ENCODE results near the gene COL23A1. TPM values are rescaled to one million over a fixed set of nuclear protein-coding genes. Genes with fewer than 3 reads are reported as not detected.

The COL23A1 gene
- total RNA-seq, 2 donors from 2014 or later: not detected

DNA sequence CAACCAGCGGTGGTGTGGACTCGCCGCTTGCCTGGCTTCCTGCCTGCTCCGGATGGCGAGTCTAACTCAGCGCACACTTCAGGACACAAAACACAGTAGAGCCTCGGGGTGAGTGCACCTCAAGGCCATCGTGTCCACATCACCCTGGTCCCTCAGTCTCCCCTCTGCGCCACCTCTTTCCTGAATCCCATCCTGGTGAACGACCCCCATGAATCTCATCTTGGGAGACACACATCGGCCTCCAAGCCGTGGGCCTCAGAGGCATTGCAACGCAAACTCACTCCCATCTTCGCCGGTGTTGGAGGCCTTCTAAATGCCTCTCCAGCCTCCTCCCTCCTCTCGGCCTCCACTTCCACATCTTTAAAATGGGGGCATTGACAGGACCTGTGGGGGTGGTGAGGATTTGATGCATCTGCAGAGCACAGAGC, 124.3 kb downstream of the COL23A1 start:
- peaks cover 2% of the 10 kb centered on the region for H3K36me3 Mint-ChIP-seq (ENCODE audit: low read depth)

DNA sequence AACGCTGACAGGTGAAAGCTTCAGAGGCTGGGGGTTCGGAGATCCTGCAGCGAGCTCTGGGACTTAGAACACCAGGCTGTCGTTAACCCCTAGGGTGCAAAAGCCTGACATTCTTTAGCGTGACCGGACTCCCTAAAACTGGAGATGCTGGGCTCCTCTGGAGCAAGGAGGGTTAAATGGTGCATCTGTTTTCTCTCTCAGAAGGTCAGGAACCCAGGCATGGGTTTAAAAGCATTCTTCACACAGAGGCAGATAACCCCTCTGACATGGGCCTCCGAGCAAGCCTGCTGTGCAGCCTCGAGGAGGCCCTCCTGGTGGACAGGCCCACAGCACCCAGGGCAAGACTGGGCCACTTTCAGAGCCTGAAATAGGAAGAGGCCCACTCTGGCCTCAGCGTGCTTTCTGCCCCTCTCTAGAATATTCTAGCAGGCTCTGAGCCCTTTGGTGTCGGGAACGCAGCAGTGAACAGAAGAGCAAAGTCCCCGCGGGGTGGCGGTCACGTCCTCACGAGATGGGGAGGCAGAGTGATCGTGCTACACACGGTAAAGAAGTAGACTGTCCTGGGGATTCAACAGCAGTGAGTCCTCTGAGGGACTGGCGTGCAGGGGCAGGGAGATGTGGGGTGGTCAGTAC, 124.8 kb downstream of the COL23A1 start:
- peaks cover 2% of the 10 kb centered on the region for H3K36me3 Mint-ChIP-seq (ENCODE audit: low read depth)
- H3K4me1 Mint-ChIP-seq: no peaks in the 10 kb centered on the region
- H3K9me3 ChIP-seq (ENCODE audit: control insufficient read depth, low read length, poor library complexity, severe bottlenecking): no peaks in the 10 kb centered on the region
- H3K4me3 Mint-ChIP-seq: no peak overlapping the region
- no peak overlapping the region for H3K27ac Mint-ChIP-seq
- ATAC-seq: no peak
- H3K27me3 Mint-ChIP-seq: peaks cover 53% of the 10 kb centered on the region
- no peak for DNase-seq

More for the DNA sequence above, 124.3 kb downstream of the COL23A1 start:
- DNase-seq (no peak), ATAC-seq (no peak)
- H3K9me3 ChIP-seq (ENCODE audit: control insufficient read depth, low read length, poor library complexity, severe bottlenecking): no peaks in the 10 kb centered on the region
- no peaks in the 10 kb centered on the region for H3K4me1 Mint-ChIP-seq
- H3K27ac Mint-ChIP-seq: no peak overlapping the region
- H3K4me3 Mint-ChIP-seq: no peak overlapping the region
- peaks cover 54% of the 10 kb centered on the region for H3K27me3 Mint-ChIP-seq

DNA sequence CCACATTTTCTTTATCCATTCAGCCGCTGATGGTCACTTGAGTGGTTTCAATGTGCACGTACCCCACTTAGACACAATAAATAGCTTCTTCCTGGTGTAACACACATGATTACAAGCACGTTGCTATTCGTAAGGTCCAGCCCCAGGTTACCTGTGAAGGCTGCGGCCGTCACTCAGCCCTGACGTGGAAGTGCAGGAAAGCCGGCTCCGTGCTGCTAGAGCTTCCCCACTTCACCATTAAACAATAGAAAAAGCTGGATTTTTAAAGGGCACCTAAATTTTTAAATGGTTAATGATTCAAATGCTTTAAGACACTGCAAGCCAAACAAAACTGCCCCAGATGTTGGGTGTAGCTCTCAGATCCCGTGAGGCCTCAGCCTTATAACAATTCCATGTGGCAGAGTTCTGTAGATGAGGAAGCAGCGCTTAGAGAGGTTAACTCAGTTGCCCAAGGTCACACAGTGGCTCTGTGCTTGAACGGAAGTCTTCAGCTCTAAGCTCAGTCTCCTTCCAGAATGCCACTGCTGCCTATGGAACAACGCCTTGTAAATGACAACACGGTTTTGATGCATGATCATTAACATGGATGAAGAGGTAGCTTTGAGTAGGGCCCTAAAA, 125.7 kb downstream of the COL23A1 start:
- H3K4me1 Mint-ChIP-seq: no peaks in the 10 kb centered on the region
- no peaks in the 10 kb centered on the region for H3K9me3 ChIP-seq (ENCODE audit: control insufficient read depth, low read length, poor library complexity, severe bottlenecking)
- no peak for DNase-seq
- H3K27me3 Mint-ChIP-seq: peaks cover 45% of the 10 kb centered on the region
- ATAC-seq: no peak
- no peak overlapping the region for H3K27ac Mint-ChIP-seq
- H3K4me3 Mint-ChIP-seq: no peak overlapping the region
- H3K36me3 Mint-ChIP-seq (ENCODE audit: low read depth): peaks cover 2% of the 10 kb centered on the region

DNA sequence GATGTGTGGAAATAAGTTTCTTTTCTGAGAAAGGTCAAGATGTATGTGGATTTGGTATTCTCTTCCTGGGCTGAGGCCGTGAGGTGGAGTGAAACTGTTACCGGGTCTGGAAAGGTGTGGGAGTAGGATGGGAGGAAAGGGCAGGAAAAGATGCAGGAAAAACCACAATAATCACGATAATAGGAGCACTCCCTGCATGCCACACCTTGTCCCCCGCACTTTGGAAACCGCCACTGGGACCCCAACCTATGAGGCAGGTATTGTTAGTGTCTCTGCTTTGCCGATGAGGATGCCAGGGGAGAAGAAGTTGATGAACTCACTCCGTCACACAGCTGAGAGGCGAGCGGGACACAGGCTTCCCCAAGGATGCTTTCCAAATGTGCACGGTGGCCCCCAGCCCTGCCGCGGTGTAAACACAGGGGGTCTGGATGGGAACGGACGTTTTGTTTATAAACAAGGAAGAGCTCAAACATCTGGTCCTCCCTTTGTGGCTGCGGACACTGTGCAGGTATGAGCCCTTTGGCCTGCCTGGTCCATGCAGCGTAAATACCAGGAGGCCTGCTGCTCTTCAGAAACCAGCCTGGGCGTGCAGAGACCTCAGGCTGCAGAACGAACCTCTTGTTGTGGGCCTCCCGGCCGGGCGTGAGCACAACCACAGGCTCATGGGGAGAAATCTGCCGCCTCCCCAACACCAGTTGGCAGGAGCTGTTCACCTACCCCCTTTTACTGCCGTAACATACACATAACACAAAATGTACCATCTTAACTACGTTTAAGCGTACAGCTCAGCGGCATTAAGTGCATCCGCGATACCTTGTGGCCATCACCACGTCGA, 126.7 kb downstream of the COL23A1 start:
- no peak for DNase-seq
- Mint-ChIP-seq H3K4me1 (no peaks in the 10 kb centered on the region), H3K27me3 (peaks cover 35% of the 10 kb centered on the region), H3K27ac (no peak overlapping the region), H3K36me3 (ENCODE audit: low read depth) (peaks cover 2% of the 10 kb centered on the region), H3K4me3 (no peak overlapping the region)
- ATAC-seq: no peak
- H3K9me3 ChIP-seq (ENCODE audit: control insufficient read depth, low read length, poor library complexity, severe bottlenecking): no peaks in the 10 kb centered on the region

DNA sequence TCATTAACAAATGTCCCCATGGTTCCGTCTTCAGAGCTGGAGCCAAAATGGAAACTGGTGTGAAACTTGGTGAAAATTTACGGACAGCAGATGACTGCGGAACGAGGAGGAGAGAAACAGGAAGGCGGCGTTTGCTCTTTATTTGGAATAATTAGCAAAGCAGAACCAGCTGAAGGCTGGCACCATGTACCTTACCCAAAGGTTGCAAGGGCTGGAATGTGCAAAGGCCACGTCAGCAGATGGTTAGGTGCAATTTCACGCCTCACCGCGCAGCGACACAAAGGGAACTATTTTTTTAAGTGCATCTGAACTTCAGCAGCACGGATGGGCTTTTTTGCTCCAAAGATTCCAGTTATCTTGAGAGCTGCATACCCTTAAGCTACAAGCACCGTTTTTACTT, 127.4 kb downstream of the COL23A1 start:
- H3K4me1 Mint-ChIP-seq: no peaks in the 10 kb centered on the region
- DNase-seq: no peak
- no peak overlapping the region for H3K4me3 Mint-ChIP-seq
- no peaks in the 10 kb centered on the region for H3K9me3 ChIP-seq (ENCODE audit: control insufficient read depth, low read length, poor library complexity, severe bottlenecking)
- peaks cover 33% of the 10 kb centered on the region for H3K27me3 Mint-ChIP-seq
- H3K27ac Mint-ChIP-seq: no peak overlapping the region
- peaks cover 2% of the 10 kb centered on the region for H3K36me3 Mint-ChIP-seq (ENCODE audit: low read depth)
- no peak for ATAC-seq

DNA sequence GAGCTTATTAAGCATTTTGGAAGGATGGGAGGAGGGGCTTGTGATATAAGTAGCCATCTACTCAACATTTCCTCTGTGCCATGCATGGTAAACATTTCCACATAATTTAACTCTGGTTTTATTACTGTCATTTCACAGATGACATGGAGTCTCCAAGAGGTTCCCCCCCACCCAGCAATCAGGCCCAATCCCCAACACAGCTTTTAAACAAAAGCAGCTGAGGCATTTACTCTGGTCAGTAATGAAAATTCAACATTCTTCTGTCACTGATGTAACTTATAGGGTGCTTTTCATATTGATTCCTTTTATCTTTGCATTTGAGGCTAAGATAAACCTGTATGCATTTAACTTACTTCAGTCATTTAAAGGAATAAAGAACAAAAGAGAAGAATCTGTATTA, 128.1 kb downstream of the COL23A1 start:
- DNase-seq (no peak), ATAC-seq (no peak)
- no peaks in the 10 kb centered on the region for H3K4me1 Mint-ChIP-seq
- no peaks in the 10 kb centered on the region for H3K9me3 ChIP-seq (ENCODE audit: control insufficient read depth, low read length, poor library complexity, severe bottlenecking)
- no peak overlapping the region for H3K4me3 Mint-ChIP-seq
- H3K27ac Mint-ChIP-seq: no peak overlapping the region
- H3K36me3 Mint-ChIP-seq (ENCODE audit: low read depth): peaks cover 2% of the 10 kb centered on the region
- H3K27me3 Mint-ChIP-seq: peaks cover 26% of the 10 kb centered on the region

DNA sequence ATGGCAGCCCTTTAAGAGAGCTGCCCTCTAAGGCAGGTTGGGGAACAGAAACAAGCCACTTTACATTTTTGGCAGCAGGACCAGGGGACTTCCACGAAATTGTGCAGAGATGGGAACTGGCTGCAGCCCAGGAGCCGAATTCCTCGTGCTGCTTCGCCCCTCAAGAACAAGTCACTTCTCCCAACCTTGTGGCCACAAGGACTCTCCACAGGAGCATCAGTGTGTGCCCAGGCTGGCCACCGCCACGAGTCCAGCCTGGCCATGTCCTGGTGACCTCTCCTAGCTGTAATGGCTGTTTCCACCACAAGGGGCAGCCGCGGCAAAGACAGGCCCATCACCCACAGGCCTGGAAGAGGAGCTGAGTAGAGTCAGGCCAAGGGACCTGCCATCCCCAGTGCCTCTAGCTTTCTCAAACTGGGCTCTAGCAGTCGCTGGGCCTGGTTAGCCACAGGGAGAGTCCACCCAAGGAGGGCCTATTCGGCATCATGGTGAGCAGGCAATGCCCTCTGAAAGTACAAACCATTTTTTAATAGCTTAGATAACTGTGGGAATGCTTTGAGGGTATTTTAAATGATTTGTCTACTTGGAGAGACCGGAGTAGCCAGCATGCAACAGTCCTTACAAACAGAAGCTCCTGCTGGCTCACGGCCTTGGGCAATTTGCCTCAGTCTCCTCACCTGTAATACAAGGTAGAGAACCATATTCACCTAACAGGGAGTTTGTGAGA, 129.0 kb downstream of the COL23A1 start:
- no peaks in the 10 kb centered on the region for H3K9me3 ChIP-seq (ENCODE audit: control insufficient read depth, low read length, poor library complexity, severe bottlenecking)
- DNase-seq: peak in 1 of 3 donors; percentile 15
- Mint-ChIP-seq H3K4me1 (no peaks in the 10 kb centered on the region), H3K27me3 (peaks cover 25% of the 10 kb centered on the region), H3K27ac (no peak overlapping the region), H3K36me3 (ENCODE audit: low read depth) (peaks cover 2% of the 10 kb centered on the region), H3K4me3 (no peak overlapping the region)
- no peak for ATAC-seq

DNA sequence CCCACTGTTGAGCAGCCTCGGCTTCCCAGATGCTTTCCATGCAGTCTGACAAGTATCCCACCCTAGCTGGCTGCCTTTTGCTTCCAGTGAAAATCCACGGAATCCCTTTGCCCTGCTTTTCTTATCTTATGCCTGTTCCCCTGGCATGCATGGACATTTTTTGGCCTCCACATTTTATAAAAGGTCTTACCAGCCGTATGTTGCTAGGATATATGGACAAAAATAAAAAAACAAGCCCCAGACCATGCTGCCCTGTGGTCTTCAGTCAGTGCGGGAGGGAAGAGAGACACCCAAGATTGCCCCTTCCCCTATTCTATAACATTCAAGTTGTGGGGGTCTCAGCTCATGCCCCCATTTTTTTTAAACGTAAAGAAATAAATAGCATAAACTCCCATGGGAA, 129.6 kb downstream of the COL23A1 start:
- H3K4me1 Mint-ChIP-seq: no peaks in the 10 kb centered on the region
- H3K36me3 Mint-ChIP-seq (ENCODE audit: low read depth): peaks cover 2% of the 10 kb centered on the region

DNA sequence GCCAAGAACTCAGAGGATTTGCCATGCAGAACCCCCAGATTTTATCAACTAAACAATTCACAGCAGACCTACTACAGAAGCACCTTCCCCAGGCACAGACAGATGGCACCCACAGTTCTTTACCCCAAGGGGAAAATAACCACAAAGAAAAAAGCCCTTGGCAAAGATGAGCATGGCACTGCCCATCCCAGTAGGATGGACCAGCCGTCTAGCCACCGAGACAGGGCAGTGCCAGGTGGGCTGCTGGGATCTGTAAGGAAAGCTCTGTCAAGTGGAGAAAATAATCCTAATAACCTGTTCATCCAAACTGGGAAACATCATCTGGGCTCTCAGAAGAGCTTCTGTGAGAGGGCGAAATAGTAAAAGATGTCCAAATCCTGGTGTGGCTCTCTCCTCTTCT, 130.0 kb downstream of the COL23A1 start:
- ATAC-seq (no peak), DNase-seq (no peak)
- H3K27me3 Mint-ChIP-seq: peaks cover 25% of the 10 kb centered on the region
- no peaks in the 10 kb centered on the region for H3K4me1 Mint-ChIP-seq
- no peaks in the 10 kb centered on the region for H3K9me3 ChIP-seq (ENCODE audit: control insufficient read depth, low read length, poor library complexity, severe bottlenecking)
- no peak overlapping the region for H3K4me3 Mint-ChIP-seq
- peaks cover 2% of the 10 kb centered on the region for H3K36me3 Mint-ChIP-seq (ENCODE audit: low read depth)
- no peak overlapping the region for H3K27ac Mint-ChIP-seq

More for the DNA sequence above, 129.6 kb downstream of the COL23A1 start:
- Mint-ChIP-seq H3K4me3 (no peak overlapping the region), H3K27me3 (peaks cover 25% of the 10 kb centered on the region), H3K27ac (no peak overlapping the region)
- H3K9me3 ChIP-seq (ENCODE audit: control insufficient read depth, low read length, poor library complexity, severe bottlenecking): no peaks in the 10 kb centered on the region
- DNase-seq (no peak), ATAC-seq (no peak)

DNA sequence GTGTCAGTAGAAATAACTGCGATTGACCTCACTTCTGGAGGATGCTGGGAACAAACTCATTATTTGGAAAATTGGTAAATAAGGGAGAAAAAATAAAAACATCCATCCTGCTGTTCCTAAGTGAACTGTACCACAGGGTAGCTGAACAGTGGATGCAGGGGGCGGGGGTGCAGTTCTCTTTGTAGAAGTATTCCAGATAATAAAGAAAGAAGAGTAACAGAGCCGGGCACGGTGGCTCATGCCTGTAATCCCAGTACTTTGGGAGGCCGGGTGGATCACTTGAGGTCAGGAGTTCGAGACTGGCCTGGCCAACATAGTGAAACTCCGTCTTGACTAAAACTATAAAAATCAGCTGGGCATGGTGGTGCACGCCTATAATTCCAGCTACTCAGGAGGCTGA, 132.1 kb downstream of the COL23A1 start:
- Mint-ChIP-seq H3K4me3 (no peak overlapping the region), H3K27ac (no peak overlapping the region), H3K4me1 (no peaks in the 10 kb centered on the region), H3K36me3 (ENCODE audit: low read depth) (no peaks in the 10 kb centered on the region), H3K27me3 (peaks cover 19% of the 10 kb centered on the region)
- ATAC-seq (no peak), DNase-seq (no peak)
- no peaks in the 10 kb centered on the region for H3K9me3 ChIP-seq (ENCODE audit: control insufficient read depth, low read length, poor library complexity, severe bottlenecking)

DNA sequence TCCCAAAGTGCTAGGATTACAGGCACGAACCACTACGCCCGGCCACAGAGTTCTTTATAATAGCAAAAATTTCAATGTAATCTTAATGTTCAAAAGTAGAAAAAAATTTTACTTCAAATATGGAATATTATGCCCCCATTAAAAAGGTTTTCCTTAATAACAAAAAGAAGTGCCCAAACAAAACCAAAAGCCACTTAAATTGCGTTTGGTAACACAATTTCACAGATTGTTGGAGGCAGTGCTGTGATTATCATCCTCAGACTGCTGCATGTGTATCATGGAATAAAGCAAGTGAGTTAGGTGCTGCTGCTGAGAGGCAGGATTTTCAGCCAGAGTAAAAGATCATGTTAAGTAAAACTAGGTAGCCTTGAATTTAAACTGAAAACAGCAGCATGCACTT, 132.7 kb downstream of the COL23A1 start:
- DNase-seq (no peak), ATAC-seq (no peak)
- H3K4me3 Mint-ChIP-seq: no peak overlapping the region
- peaks cover 18% of the 10 kb centered on the region for H3K27me3 Mint-ChIP-seq
- H3K27ac Mint-ChIP-seq: no peak overlapping the region
- H3K9me3 ChIP-seq (ENCODE audit: control insufficient read depth, low read length, poor library complexity, severe bottlenecking): no peaks in the 10 kb centered on the region
- H3K36me3 Mint-ChIP-seq (ENCODE audit: low read depth): no peaks in the 10 kb centered on the region
- H3K4me1 Mint-ChIP-seq: no peaks in the 10 kb centered on the region

DNA sequence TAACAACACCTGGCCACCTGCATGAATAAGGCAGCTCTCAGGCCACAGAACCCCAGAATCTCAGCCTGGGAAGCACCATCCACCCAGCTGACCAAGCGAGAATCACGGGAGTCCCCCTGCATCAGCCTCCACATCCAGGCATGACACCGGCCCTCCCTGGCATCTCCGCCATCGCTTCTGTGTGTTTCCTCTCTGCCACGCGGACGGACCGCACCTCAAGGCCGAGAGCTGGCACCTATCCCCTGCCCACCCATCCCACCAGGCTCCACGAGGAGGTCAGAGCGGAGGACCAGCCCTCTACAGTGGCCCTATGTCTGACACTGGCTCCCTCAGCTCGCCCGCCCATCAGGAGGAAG, 134.7 kb downstream of the COL23A1 start:
- no peak for DNase-seq
- Mint-ChIP-seq H3K36me3 (ENCODE audit: low read depth) (no peaks in the 10 kb centered on the region), H3K4me1 (no peaks in the 10 kb centered on the region), H3K4me3 (no peak overlapping the region), H3K27ac (no peak overlapping the region), H3K27me3 (peaks cover 19% of the 10 kb centered on the region)
- ATAC-seq: no peak
- no peaks in the 10 kb centered on the region for H3K9me3 ChIP-seq (ENCODE audit: control insufficient read depth, low read length, poor library complexity, severe bottlenecking)

DNA sequence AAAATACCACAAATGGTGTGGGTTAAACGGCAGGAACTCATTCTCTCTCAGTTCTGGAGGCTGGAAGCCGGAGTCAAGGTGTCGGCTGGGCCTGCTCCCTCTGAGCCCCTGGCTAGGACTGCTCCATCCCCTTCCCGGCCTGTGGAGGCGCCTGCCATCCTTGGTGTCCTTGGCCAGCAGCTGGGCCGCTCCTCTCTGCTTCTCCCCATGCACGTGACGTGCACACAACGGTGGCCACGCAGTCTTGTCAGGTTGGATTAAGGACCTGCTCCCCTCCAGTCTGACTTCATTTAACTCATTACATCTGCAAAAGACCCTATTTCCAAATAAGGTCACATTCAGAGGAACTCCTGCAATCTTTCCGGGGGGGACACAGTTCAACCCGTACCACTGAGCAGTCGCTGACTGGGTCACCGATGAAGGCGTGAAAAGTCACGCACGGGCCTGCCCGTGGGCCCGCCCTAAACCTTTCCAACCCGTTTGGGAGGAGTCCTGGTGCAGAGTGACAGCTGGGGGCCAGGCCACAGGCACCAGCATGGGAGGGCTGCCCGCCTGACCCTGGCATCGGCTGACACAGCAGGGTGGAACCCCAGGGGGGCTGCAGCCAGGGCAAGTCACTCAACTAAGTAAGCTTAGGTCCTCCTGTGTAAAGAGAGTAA, 135.2 kb downstream of the COL23A1 start:
- H3K27ac Mint-ChIP-seq: no peak overlapping the region
- no peaks in the 10 kb centered on the region for H3K36me3 Mint-ChIP-seq (ENCODE audit: low read depth)
- H3K4me3 Mint-ChIP-seq: no peak overlapping the region
- no peak for ATAC-seq
- DNase-seq: no peak
- H3K27me3 Mint-ChIP-seq: peaks cover 24% of the 10 kb centered on the region
- H3K4me1 Mint-ChIP-seq: no peaks in the 10 kb centered on the region
- H3K9me3 ChIP-seq (ENCODE audit: control insufficient read depth, low read length, poor library complexity, severe bottlenecking): no peaks in the 10 kb centered on the region

All from T-helper 17 cell (primary cell).